OCI-LY1 (cell line): Measurements from ENCODE around the gene TRAPPC10.

Experiments used
- CTCF ChIP-seq: fragments of 200-600 bp; sonication (generic), shearing (Covaris generic); IDR thresholded peaks from 2 replicates; pipeline ENCODE4 v1.5.1; 2017; ENCODE audit warnings: mild to moderate bottlenecking, antibody characterized with exemption, low read length, moderate library complexity, mixed read lengths
- EZH2 ChIP-seq: fragments of 200-600 bp; sonication (generic), shearing (Covaris generic); IDR thresholded peaks from 2 replicates; pipeline ENCODE4 v1.8.0; 2017; ENCODE audit warnings: borderline replicate concordance, mixed run types, mild to moderate bottlenecking, antibody characterized with exemption, low read length, moderate library complexity, mixed read lengths

DNA sequence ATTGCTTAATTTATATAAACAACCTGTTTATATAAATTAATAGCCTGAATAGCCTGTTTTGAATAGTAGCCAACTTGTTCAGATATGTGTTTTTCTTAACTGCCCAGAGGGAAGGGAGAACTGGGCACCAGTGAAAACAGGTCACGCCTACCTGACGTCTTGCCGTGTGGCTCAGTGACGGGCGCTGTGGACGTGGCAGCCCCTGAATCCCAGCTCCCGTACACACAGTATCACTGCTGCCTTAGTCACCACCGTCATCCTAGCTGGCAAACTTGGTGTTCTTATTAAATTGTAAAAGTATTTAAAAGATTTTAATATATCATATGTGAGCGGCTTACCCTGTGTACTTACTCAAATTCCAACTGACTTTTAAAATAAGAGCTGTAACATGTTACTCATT lies 35.4 kb upstream of the TRAPPC10 start:
- no peak for TF ChIP-seq CTCF
- TF ChIP-seq EZH2: no peak
